SJCRH30 (cell line): Measurements from ENCODE around the gene CXCR2. TPM values are rescaled to one million over a fixed set of nuclear protein-coding genes. Genes with fewer than 3 reads are reported as not detected.
A peak's percentile ranks its signal among the peaks of the same experiment; 100 is the strongest.
"Not testable (repeated sequence)": the region's sequence is repeated elsewhere in the genome, so short reads cannot be mapped to it uniquely, and the experiment has no call there.

ENCODE experiments used
- DNase-seq, 2 experiments: peaks; one replicate each; pipeline ENCODE4 v3.0.0-alpha.2; 2015 to 2020
- H3K27ac ChIP-seq: fragments of 250-450 bp; sonication (Bioruptor Pico); 2 replicates; pipeline ENCODE4 v1.5.1; 2020; ENCODE audit warnings: mild to moderate bottlenecking, moderate library complexity
- H3K27me3 ChIP-seq: fragments of 250-450 bp; sonication (Bioruptor Pico); 2 replicates; pipeline ENCODE4 v1.5.1; 2020; ENCODE audit warnings: mild to moderate bottlenecking, moderate library complexity
- H3K36me3 ChIP-seq: fragments of 250-450 bp; sonication (Bioruptor Pico); 2 replicates; pipeline ENCODE4 v1.5.1; 2020; ENCODE audit warnings: mild to moderate bottlenecking, moderate library complexity
- H3K4me1 ChIP-seq: fragments of 250-450 bp; sonication (Bioruptor Pico); 2 replicates; pipeline ENCODE4 v1.5.1; 2020; ENCODE audit warnings: mild to moderate bottlenecking, moderate library complexity
- H3K4me3 ChIP-seq: fragments of 250-450 bp; sonication (Bioruptor Pico); 2 replicates; pipeline ENCODE4 v1.5.1; 2020; ENCODE audit warnings: mild to moderate bottlenecking, moderate library complexity
- H3K9me3 ChIP-seq: fragments of 250-450 bp; sonication (Bioruptor Pico); replicated peaks from 2 replicates; pipeline ENCODE4 v1.5.1; 2020; ENCODE audit warnings: mild to moderate bottlenecking, moderate library complexity
- total RNA-seq: library from RNA; depleted of rRNA; stranded (reverse); fragments of >200 nt; shearing (Covaris generic); gene quantifications from 2 replicates; pipeline ENCODE4 v1.2.3, GENCODE V29; 2014

The CXCR2 gene
- total RNA-seq, 1 experiment from 2014 or later = not detected

DNA sequence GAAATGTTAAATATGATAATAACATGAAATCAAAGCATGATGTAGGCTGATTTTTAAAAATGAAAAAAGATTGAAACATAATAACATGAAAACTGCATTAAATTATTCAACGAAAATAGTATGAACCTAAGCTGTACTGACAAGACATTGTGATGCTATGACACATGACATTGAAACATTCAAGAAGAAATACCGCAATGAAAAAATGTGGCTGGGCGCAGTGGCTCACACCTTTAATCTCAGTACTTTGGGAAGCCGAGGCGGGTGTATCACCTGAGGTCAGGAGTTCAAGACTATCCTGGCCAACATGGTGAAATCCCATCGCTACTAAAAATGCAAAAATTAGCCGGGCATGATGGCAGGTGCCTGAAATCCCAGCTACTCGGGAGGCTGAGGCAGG, 26.3 kb downstream of the CXCR2 start:
- Histone ChIP-seq H3K4me3 (no peak overlapping the region), H3K27me3 (peaks cover 21% of the 10 kb centered on the region)
- no peak for DNase-seq

DNA sequence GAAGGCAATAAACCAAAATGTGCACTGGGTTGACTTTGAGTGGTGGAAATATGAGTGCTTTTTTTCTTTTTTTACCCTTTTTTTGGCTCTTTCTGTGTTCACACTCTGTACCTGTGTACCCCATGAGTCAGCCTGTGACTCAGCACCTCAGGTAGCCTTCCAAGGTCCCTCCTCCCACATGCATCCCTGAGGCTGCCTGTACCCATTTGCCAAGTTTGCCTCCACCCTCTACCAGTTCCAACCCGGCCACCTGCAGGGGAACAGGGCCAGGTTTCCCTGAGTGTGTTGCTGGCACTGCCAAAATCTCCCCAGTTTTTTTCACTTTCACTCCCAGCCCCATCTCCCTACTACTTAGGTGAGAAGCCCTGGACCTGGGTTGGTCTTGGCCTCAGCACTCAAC, 26.9 kb downstream of the CXCR2 start:
- H3K4me1 ChIP-seq = no peaks in the 10 kb centered on the region
- no peak overlapping the region for H3K4me3 ChIP-seq
- peaks cover 21% of the 10 kb centered on the region for H3K27me3 ChIP-seq
- no peaks in the 10 kb centered on the region for H3K36me3 ChIP-seq
- no peak for DNase-seq
- no peaks in the 10 kb centered on the region for H3K9me3 ChIP-seq
- no peak overlapping the region for H3K27ac ChIP-seq

More for the DNA sequence above, 26.3 kb downstream of the CXCR2 start:
- no peak overlapping the region for H3K27ac ChIP-seq
- no peaks in the 10 kb centered on the region for H3K36me3 ChIP-seq
- no peaks in the 10 kb centered on the region for H3K9me3 ChIP-seq
- no peaks in the 10 kb centered on the region for H3K4me1 ChIP-seq

GRCh38 chr2:218155953-218156479, 30.2 kb downstream of the CXCR2 start:
- Histone ChIP-seq H3K27ac (no peak overlapping the region), H3K36me3 (no peaks in the 10 kb centered on the region), H3K27me3 (peaks cover 18% of the 10 kb centered on the region), H3K4me1 (no peaks in the 10 kb centered on the region), H3K4me3 (no peak overlapping the region), H3K9me3 (no peaks in the 10 kb centered on the region; the same call in 1 of the 2 replicates)
- no peak for DNase-seq

- DNase-seq = no peak
- no peak overlapping the region for H3K4me3 ChIP-seq
- peaks cover under 1% of the 10 kb centered on the region; the same call in 1 of the 2 replicates for H3K27me3 ChIP-seq
Observed at GRCh38 chr2:218161644-218162043, 35.8 kb downstream of the CXCR2 start.

GRCh38 chr2:218162814-218163213, 37.0 kb downstream of the CXCR2 start:
- Histone ChIP-seq H3K36me3 (no peaks in the 10 kb centered on the region), H3K4me1 (no peaks in the 10 kb centered on the region), H3K9me3 (no peaks in the 10 kb centered on the region; the same call in 1 of the 2 replicates), H3K27me3 (no peaks in the 10 kb centered on the region; the same call in 1 of the 2 replicates), H3K4me3 (no peak overlapping the region), H3K27ac (no peak overlapping the region)
- no peak for DNase-seq

More at GRCh38 chr2:218161644-218162043, 35.8 kb downstream of the CXCR2 start:
- no peaks in the 10 kb centered on the region for H3K4me1 ChIP-seq
- no peaks in the 10 kb centered on the region; the same call in 1 of the 2 replicates for H3K9me3 ChIP-seq
- H3K36me3 ChIP-seq = no peaks in the 10 kb centered on the region
- no peak overlapping the region for H3K27ac ChIP-seq

GRCh38 chr2:218166791-218167190, 41.0 kb downstream of the CXCR2 start, which contains the start of gene CXCR1:
CXCR1 (minus strand) TSS chr2:218166962; CDS start chr2:218165211, 1,751 bp downstream.
- Histone ChIP-seq H3K36me3 (no peaks in the 10 kb centered on the region), H3K4me1 (no peaks in the 10 kb centered on the region), H3K4me3 (no peak within 1 kb of the TSS), H3K9me3 (no peaks in the 10 kb centered on the region), H3K27me3 (no peaks in the 10 kb centered on the region; the same call in none of the 2 replicates), H3K27ac (no peak within 1 kb of the TSS)
- no peak for DNase-seq

DNA sequence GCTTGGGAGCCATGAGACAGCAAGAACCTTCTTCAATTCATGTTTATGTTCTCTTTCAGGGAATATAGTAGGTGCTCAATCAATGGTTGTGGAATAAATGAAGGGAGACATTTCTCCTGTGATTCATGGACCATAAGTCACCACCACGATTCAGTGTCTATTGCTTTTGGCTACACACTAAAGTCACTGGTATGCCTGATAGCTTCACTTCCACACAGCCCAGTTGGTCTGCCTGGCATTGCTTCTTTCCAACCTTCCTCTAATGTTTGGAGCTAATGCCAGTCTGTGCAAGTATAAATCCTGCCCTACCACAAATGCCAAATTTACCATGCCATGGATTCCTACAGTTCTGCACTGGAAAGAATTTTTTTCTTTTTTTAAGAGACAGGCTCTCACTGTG, 42.2 kb downstream of the CXCR2 start:
- no peaks in the 10 kb centered on the region for H3K36me3 ChIP-seq
- H3K27ac ChIP-seq = no peak overlapping the region
- H3K4me1 ChIP-seq = no peaks in the 10 kb centered on the region
- no peaks in the 10 kb centered on the region for H3K9me3 ChIP-seq
- DNase-seq = no peak
- no peaks in the 10 kb centered on the region; the same call in none of the 2 replicates for H3K27me3 ChIP-seq
- H3K4me3 ChIP-seq = no peak overlapping the region

- no peaks in the 10 kb centered on the region for H3K9me3 ChIP-seq
- no peak overlapping the region for H3K27ac ChIP-seq
- no peak overlapping the region for H3K4me3 ChIP-seq
- peak; percentile 48 to 72 for DNase-seq
- H3K36me3 ChIP-seq = no peaks in the 10 kb centered on the region
- no peaks in the 10 kb centered on the region for H3K4me1 ChIP-seq
- no peaks in the 10 kb centered on the region; the same call in none of the 2 replicates for H3K27me3 ChIP-seq
Observed at GRCh38 chr2:218168635-218169462, 43.0 kb downstream of the CXCR2 start.

- Histone ChIP-seq H3K4me3 (no peak overlapping the region), H3K36me3 (no peaks in the 10 kb centered on the region), H3K4me1 (no peaks in the 10 kb centered on the region), H3K9me3 (no peaks in the 10 kb centered on the region), H3K27ac (no peak overlapping the region), H3K27me3 (no peaks in the 10 kb centered on the region; the same call in none of the 2 replicates)
- DNase-seq = no peak
Observed at GRCh38 chr2:218169757-218170546, 44.1 kb downstream of the CXCR2 start.

- DNase-seq, H3K27me3 ChIP-seq, H3K4me3 ChIP-seq: not testable (repeated sequence)
Observed at GRCh38 chr2:218171744-218172143, 45.9 kb downstream of the CXCR2 start.

DNA sequence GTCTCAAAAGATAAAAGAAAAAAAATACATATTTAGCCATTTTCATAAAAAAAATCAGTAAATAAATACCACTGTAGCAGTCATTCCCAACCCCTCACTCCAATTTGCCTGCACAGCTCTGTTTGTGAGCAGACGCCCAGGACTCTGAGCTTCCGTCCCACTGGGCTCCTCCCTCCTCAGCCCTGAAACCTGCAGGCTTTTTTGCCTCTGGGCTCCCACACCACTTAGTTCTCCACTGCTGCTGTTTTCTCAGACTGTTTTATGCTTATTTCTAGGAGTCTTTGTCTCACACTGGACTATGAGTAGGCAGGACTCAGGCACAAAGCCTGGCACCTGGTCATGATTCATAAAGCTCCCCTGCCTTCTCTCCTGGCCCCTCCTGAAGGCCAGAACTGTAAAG, 47.0 kb downstream of the CXCR2 start:
- no peaks in the 10 kb centered on the region for H3K36me3 ChIP-seq
- H3K27me3 ChIP-seq = no peaks in the 10 kb centered on the region; the same call in 1 of the 2 replicates
- H3K4me1 ChIP-seq = no peaks in the 10 kb centered on the region
- H3K9me3 ChIP-seq = no peaks in the 10 kb centered on the region
- no peak for DNase-seq
- H3K4me3 ChIP-seq = no peak overlapping the region
- no peak overlapping the region for H3K27ac ChIP-seq

More at GRCh38 chr2:218171744-218172143, 45.9 kb downstream of the CXCR2 start:
- H3K9me3 ChIP-seq, H3K27ac ChIP-seq, H3K36me3 ChIP-seq, H3K4me1 ChIP-seq: not testable (repeated sequence)

DNA sequence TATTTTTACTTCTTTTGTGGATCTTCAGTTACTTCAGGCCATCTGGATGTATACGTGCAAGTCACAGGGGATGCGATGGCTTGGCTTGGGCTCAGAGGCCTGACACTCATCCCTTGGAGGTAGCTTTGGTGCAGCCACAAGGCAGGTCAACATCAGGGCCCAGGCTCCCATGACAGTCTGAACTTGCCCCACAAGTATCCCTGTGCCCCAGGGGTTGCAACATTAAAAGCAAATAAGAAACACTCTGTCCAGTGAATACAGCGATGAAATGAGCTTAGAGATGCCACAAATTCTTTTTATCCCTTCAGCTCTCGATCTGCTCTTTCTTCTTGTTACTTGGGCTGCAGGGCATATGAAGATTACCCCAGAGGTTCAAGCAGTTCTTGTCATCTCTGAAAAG, 54.0 kb downstream of the CXCR2 start:
- H3K27me3 ChIP-seq = no peaks in the 10 kb centered on the region
- no peaks in the 10 kb centered on the region for H3K36me3 ChIP-seq
- H3K27ac ChIP-seq = no peak overlapping the region
- no peak overlapping the region for H3K4me3 ChIP-seq
- H3K4me1 ChIP-seq = no peaks in the 10 kb centered on the region
- no peaks in the 10 kb centered on the region for H3K9me3 ChIP-seq
- DNase-seq = no peak

DNA sequence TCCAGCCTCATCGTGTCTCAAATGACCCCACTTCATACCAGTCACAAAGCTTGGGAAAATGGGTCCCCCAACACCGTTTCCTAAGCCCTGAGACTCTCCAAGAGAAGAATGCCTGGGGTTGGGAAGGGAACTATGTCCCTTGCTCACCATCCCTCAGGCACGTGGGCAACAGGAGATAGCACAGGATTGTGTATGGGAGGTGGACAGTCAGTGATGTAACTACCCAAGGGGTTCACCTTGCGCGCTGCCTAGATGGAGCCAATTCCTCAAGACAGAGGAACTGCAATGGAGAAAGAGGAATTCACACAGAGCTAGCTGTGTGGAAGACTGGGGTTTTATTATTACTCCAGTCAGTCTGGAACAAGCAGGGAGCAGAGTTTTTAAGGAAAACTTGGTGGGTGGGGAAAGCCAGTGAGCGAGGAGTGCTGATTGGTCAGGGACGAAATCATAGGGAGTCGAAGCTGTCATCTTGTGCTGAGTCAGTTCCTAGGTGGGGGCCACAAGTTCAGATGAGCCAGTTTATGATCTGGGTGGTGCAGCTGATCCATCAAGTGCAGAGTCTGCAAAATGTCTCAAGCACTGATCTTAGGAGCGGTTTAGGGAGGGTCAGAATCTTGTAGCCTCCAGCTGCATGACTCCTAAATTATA, 54.8 kb downstream of the CXCR2 start:
- Histone ChIP-seq H3K36me3 (no peaks in the 10 kb centered on the region), H3K27ac (no peak overlapping the region), H3K27me3 (peaks cover 3% of the 10 kb centered on the region; the same call in 1 of the 2 replicates), H3K4me1 (no peaks in the 10 kb centered on the region), H3K4me3 (no peak overlapping the region), H3K9me3 (no peaks in the 10 kb centered on the region)
- no peak for DNase-seq

- Histone ChIP-seq H3K27ac (no peak overlapping the region), H3K27me3 (peaks cover 12% of the 10 kb centered on the region; the same call in 1 of the 2 replicates), H3K4me3 (no peak overlapping the region), H3K36me3 (no peaks in the 10 kb centered on the region), H3K9me3 (no peaks in the 10 kb centered on the region), H3K4me1 (peaks cover 4% of the 10 kb centered on the region; the same call in 1 of the 2 replicates)
- DNase-seq = no peak
Observed at GRCh38 chr2:218184331-218184730, 58.5 kb downstream of the CXCR2 start.
